Fibroblast of lung (primary cell): ENCODE data around the gene L3MBTL3.

ENCODE experiments used
- EZH2 ChIP-seq: IDR thresholded peaks from 2 replicates; pipeline ENCODE4 v1.5.1; 2012; ENCODE audit warnings: low read length, control low read depth, mild to moderate bottlenecking; ENCODE audit errors: missing control alignments
- TF ChIP-seq, protein P1 (sequence below), 2 donors: IDR thresholded peaks in 1 of 2; conservative IDR thresholded peaks in 1 of 2; 1 replicate in 1 of 2; 2 replicates in 1 of 2; pipeline ENCODE4 v1.5.1; 2011 to 2012; ENCODE audit warnings: low read length in 2 of 2, control low read depth in 1 of 2, inconsistent platforms in 1 of 2, low read depth in 1 of 2, mild to moderate bottlenecking in 1 of 2

DNA sequence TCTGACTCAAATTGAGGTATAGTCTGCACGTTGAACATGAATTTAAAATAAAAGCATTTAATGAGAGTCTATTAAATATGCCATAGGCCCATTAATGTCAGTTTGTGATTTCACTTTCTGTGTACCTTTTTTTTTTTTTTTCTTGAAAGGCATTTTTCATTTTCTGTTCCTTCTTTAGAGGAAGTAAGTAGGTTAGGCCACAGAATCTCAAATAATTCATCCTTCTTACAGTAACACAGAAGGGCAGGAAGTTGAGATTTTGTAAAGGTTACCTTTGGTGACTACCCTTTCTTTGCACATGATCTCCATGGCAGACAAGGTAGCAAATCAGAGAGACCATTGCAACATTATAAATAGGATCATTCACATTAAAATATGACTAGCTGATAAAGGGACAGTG, 9.6 kb downstream of the L3MBTL3 start:
- TF ChIP-seq EZH2: no peak
- TF ChIP-seq, protein P1, sequence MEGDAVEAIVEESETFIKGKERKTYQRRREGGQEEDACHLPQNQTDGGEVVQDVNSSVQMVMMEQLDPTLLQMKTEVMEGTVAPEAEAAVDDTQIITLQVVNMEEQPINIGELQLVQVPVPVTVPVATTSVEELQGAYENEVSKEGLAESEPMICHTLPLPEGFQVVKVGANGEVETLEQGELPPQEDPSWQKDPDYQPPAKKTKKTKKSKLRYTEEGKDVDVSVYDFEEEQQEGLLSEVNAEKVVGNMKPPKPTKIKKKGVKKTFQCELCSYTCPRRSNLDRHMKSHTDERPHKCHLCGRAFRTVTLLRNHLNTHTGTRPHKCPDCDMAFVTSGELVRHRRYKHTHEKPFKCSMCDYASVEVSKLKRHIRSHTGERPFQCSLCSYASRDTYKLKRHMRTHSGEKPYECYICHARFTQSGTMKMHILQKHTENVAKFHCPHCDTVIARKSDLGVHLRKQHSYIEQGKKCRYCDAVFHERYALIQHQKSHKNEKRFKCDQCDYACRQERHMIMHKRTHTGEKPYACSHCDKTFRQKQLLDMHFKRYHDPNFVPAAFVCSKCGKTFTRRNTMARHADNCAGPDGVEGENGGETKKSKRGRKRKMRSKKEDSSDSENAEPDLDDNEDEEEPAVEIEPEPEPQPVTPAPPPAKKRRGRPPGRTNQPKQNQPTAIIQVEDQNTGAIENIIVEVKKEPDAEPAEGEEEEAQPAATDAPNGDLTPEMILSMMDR (conservative IDR thresholded peaks at IDR 0.05 in 1 of 2, IDR thresholded peaks at IDR 0.05 in 1 of 2; ENCODE audit: low read depth in 1 of 2, low read length in 2 of 2): no peak
